Cerebellar nuclear complex (tissue), 1 donor: ENCODE results near the gene COG5.

Source experiments
- DNase-seq, 2 experiments: peaks; one replicate each; lab custom pipeline; 2025; lab: John Stamatoyannopoulos, UW

The COG5 gene

DNA sequence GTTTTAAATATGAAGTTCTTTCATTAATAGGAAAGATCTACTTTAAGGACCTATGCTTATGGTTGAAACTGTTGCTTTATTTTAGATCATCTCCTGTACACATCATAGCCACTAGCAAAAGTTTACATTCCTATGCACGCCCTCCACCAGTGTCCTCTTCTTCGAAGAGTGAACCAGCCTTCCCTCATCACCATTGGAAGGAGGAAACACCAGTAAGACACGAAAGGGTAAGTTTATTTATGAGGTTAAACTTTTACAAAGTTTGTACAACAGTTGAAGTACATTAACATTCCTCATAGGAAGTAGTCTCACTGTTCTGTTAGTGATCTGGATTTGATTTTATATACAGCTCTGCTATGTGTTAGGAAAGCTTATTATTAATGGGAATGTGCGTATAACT is 378.0 kb downstream of the COG5 start:
- DNase-seq, result no peak

DNA sequence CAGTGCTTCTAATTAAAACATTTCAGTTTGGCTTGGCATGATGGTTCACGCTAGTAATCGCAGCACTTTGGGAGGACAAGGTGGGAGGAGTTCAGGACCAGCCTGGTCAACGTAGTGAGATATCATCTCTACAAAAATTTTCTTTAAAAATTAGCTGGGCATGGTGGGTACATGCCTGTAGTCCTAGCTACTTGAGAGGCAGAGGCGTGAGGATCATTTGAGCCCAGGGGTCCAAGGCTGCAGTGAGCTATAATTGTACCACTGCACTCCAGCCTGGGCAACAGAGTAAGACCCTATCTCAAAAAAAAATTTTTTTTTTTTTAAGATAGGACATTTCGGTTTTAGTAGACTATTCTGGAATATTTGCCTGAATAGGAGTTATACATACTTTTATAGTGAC is 382.5 kb downstream of the COG5 start:
- no peak for DNase-seq

DNA sequence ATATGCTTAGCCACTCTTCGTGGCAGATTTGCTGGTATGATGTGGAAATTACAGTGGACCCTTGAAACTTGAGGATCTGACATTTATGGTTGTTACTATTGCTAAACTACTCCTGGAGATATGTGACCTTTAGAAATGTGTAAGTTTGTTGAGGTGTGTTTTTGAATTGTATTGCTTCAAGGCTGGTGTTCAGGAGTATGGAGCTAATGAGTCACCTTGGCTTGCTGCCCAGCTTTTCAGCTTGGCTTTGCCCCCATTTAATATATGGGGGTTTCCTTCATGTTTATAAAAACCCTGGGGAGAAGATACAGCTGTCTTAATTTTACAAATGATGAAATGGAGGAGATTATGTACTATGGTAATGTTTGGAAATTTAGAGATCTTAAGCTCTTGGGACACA is 383.3 kb downstream of the COG5 start:
- DNase-seq, result no peak

DNA sequence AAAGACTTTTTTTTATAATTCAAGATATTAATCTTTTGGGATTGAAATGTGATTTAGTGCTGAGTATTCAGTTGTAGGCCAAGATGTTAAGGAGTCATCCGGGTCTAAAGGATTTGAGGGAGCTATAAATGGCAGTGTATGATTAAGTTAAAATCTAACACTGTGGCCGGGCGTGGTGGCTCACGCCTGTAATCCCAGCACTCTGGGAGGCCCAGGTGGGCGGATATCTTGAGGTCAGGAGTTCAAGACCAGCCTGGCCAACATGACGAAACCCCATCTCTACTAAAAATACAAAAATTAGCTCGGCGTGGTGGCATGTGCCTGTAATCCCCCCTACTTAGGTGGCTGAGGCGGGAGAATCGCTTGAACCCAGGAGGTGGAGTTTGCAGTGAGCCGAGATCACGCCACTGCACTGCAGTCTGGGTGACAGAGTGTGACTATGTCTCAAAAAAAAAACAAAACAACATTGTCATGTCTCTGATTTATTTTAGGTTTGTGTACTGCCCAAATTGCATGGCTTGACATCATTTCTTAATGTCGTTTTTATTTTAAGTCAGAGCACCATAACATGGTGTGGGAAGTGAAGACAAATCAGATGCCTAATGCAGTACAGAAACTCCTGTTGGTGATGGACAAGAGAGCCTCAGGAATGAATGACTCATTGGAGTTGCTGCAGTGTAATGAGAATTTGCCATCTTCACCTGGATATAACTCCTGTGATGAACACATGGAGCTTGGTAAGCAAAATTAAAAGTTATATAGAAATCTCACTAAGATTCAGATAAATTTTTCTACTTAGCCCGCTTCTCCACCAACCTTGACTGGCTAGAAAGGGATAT is 384.2 kb downstream of the COG5 start:
- no peak for DNase-seq

DNA sequence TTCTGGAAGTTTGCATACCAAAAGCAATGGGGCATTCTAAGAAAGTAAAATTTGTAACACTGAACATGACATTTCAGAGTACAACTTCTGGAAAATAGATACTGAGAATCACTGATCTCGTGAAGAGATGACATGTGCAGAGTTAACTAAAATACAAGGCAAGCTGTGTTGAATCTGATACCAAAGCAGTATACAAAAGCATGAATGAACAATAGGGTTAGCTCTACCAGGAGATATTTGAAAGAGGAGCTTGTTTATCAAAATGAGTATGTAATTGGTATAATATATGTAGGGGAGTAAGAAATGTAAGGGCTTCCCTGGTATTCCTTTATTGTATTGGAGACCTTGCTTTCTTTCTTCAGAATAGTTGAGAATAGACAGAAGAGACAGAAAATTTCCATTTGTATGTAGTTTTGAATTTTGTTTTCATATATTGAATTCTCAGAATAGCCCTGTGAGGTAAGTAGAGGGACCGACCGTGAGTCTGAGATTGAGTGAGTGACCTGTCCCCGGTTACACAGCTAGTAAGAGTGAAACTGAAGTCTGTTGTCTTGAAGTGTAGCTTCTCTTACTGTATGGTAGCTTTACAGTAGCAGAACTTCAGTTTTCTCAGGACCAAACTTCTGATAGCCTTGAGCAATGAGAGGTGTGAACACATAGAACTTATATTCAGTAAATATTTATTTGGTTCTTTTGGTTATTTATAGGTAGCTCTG is 389.9 kb downstream of the COG5 start:
- no peak for DNase-seq

DNA sequence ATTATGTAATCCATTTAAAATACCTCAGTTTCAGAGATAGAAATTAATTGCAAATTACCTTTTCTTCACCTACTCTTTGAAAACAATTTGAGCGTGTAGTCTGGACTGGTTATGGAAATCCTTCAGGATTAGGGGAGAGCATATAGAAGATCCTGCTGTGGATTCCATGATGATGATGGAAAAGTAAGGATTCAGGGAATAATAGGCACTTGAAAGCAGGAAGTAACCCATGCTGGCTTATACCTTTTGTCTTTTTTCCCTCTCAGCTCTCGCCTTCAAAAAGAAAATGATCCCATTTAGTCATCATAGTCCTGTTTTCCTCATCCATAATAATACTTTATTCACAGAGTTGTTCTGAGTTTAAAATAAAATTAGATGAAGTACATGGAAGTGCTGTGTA is 390.5 kb downstream of the COG5 start:
- DNase-seq, result no peak

DNA sequence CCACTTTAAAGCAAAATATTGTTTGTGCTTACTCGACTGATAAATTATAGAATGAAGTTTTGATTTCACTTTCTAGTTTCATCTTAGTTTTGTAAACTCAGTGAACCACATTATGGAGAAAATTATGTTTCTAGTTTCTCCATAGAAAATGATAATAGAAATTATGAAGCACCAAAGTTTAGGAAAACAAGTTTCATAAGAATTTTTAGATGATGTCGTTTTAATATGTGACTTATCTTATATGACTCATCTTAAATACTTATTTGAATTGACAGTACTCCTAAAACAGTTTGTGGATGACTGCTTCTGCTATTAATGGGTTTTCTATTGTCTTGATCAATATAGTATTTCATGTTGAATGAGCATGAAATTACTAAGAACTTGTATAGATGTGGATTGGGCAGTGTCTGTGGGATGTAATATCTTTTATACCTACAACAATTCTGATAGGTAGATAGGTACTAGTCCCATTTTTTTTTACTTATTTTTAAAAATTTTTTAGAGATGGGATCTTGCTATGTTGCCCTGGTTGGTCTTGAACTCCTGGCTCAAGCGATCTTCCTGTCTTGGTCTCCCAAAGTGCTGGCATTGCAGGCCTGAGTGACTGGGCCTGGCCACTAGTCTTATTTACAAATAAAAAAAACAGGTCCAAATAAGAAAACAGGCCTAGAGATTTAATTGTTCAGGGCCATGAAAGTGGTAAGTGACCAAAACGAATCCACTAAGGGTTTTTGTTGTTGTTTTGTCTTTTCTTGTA is 391.3 kb downstream of the COG5 start:
- DNase-seq, result no peak

DNA sequence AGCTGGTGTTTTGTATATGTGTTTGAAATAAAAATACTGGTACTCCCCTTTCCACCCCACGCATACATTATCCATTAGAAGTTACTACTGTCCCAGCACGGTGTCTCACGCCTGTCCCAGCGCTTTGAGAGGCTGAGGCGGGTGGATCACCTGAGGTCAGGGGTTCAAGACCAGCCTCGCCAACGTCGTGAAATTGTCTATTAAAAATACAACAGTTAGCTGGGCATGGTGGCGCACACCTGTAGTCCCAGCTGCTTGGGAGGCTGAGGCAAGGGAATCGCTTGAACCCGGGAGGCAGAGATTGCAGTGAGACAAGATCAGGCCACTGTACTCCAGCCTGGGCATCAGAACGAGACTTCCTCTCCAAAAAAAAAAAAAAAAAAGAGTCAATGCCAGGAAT is 392.2 kb downstream of the COG5 start:
- DNase-seq, result no peak

DNA sequence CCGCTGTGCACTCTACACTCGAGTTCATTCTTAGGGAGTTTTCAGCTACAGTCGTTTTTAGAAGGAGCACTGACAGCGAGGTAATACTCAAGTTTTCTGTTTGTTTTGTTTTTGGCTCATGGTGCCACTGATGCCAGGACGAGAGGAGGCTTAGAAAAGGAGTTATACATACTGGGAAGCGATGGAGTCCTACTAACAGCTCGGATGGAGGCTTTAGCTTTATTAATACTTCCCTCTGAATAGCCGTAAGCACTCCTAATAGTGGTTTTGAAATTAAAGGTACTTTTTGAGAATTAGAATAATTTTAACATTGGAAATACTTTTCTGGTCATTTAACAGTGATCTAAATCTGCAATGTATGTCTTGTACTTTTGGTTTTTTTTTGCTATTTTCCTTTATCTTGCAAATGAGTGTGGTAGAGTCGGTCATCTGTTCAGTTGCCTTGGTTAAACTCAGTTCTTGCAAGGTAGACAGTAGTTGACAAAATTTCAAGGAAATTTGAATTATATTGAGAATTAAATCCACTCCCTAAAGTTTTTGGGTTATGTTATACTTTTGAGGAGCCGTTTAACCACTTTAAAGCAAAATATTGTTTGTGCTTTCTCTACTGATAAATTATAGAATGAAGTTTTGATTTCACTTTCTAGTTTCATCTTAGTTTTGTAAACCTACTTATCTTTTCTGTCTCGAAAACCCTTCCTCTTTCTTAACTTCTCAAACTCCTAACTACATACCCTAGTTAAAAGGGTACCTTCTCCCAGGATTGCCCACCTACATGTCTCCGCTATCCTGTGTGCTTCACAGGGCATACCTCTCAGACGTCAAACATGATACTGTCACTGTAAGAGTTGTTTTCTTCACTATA is 393.4 kb downstream of the COG5 start:
- no peak for DNase-seq

DNA sequence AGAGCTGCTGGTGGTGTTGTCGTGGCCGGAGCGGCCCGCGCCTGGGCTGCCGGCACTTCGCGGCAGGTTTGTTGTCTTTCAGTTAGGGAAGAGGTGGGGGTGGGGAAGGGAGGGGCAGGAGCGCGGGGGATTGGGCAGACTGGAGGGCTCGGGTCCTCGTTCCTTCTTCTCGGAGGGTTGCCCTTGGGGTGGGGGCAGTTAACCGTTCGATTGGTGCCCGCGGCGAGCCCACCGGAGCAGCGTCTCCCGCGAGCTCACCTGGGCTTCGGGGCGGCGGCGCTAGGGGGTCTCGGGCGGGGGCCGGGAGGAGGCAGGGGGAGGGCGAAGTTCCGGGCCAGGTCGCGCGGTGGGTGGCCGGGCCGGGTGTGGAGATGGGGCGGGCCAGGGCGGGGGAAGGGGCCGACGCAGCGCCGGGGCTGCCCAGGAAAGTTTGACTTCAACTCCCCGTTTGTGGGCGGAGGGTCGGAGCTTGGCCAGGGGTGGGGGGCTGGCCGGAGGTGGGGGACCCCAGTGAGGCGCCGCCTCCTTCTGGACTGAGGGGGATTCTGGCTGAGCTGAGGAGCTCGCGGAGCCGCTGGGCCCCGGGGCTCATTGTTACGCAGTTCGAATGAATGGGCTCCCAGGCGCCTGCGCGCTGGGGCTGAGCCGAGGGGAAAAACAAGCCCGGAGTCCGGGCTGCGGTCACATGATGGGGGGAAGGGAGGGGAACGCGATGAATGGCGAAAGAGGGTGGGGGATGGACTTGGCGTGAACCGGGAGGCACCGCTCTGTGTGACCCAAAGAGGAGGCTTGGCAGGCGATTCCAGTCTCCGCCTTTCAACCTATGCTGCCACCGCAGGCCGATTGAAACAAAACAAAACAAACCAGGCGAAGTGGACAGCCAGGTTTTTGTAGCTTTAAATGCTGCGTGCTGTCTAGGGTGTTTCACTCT is 394.3 kb downstream of the COG5 start:
- DNase-seq, result peak; percentile 89 to 93

DNA sequence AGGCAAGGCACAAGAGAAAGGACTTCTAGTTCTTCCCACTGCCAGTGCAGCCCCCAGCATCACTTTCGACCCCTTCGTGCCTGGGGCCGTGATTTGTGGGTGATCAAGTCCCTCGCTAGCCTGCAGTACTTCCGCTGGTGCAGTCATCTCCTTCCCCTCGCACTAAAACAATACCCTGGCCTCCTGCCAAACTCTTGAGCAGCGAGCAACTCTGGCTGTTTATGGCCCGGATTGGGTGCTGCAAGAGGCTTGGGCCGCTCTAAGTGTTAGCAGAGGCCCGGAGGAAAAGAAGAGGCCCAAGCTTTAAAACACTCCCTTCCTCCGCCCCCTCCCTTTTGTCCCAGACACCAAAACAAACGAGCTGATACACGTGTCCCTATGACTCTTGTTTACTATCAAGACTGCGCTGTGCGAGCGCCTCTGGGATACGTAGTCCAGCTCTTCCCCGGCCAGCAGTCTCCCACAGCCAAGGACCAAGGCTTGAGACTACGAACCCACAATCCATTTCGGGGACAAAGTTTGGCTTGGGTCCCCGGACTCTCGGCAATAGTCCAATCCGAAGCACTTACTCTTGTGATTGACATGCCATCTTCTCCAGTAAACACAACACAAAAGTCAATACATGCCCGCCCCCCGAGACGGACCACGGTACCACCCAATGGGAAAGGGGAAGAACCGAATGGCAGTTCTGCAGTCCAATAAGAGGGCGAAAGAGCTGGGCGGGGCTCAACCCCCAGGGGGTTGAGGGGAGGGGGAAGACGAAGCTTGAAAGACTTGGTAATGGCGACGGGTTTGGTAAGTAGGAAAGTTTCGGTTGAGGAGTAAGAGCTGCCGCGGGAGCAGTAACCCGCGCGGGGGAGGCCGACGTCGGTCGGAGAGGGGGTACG is 395.2 kb downstream of the COG5 start, which contains the start of gene HBP1:
Gene HBP1, plus strand, starts transcription at position 771 of the 887 bp plus-strand sequence. CDS start 10,891 bp downstream, outside the sequence.
- peak; percentile 99 to 100 for DNase-seq

DNA sequence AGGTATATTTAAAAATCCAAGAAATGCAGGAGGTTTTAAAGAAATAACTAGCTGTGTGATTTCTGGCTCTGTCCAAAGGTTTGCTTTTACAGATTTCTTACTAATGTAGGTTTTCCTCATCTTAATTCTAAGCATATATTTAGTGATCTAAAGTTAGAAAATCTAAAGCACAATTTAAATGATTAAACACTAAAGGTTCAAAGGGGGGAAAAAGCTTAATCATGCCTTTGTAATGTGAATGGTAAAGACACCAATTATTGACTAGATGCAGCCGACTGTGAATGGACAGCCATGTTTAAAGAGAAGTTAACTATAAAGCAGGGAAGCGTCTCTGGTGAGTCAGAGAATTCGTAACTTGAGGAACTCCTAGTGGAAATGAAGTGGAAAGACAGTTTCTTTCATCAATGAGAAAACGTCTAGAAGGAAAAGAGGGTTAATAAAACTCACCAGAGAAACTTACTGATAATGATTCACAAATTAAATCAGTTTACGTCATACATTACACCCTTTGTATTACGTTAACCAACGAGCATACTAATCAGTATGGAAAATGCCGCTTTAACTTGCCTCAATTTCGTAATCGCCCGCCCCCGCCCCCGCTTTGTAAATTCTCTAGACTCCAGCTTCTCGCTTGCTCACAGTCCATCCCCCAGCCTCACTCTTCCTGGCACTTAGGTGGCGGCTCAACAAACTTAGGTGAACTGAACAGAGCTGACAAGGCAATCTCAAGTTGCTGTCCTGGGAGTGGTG is 396.1 kb downstream of the COG5 start:
- no peak for DNase-seq

DNA sequence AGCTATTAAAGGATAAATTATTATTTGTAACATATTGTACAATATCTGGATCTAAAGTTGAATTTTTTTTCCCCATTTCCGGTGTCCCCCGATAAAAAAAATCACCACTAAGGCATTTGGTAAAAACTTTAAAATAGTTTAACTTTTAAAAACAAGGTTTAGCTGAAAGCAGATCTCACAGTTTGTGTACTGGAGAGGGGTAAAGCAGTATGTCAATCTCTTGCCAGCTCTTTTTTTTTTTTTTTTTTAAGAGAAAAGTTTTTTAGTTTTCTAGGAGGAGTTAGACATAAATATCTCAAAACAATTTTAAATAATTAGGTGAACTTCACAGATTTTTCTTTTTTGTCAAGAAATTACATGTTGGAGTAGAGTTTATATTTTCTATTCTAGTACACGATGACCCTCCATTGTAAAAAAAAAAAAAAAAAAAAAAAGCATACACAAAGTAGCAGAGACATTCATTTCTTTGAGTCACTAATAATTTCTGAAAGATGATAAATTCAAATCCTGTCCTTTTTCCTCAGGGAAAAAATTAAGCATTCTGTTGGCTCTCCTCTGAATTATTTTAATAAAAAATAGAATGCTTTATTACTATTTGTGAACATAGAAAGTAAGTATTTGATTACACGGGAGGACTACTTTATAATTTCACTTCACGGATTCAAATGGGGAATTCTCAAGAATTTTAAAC is 396.8 kb downstream of the COG5 start:
- DNase-seq, result no peak

DNA sequence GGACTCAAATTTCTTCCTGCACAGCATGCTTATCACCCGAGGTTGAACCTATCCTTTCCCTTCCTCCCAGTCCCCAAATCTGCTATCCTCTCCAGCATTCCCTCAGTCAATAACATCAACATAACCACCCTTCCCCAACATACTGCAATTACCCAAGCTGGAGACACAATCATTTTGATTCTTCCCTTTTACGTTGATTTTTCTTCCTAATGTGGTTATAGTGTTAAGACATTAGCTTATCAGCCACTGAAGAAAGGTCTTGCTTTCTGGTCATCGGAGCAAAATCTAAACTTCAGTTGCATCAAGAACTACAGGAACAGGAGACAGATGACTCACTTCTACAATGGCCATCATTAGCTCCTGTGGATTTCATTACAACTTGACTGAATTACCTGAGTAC is 398.4 kb downstream of the COG5 start:
- no peak for DNase-seq

DNA sequence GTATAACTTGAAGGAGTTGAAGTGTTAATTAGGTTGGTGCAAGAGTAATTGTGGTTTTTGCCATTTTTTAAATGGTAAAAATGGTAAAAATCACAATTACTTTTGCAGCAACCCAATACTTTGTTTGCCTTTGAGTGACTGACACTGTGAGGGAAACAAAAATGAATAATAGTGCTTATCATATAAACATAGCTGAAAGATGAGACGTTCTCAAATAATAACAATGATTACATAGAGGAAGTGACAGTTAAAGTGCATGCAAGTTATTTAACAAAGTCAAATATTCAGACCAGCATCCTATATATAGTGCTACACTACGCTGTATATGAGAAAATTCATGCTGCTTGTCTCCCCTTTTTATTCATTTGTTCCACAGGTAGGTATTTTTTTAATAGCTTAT is 399.6 kb downstream of the COG5 start:
- DNase-seq, result no peak

DNA sequence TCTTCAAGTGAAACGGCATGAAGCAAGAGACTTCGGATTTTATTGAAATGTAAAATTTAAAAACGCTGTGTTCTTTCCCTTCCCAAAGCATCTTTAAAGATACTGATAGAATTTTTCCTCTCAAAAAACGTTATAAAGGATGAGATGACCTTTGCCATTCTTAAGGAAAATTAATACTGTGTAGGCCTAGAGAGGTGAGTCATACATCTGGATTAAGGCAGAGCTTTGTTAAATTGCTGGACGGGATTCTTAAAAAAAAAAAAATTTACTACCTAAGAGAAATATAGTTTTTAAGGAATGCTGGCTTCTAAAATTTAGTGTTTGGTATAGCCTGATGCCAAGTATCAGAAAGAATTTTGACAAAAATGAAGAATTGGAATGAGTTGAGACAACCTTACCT is 401.2 kb downstream of the COG5 start:
- no peak for DNase-seq

DNA sequence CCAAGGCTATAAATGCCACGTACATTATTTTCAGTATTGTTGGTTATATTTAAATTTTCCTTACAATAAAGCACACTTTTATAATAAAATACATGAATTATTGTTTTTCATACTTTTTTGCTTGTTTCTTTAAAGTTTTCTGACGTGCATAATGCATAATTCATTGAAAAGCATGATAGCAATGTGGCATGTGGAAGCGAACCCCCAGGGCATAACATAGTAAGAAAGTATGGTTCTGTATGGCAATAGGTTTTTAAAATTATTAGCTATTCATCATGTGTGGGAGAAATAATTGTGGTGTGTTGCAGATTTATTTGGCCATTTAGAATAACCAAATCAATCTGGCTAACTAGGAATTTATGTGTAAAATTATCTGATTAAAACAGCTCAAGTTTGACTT is 402.3 kb downstream of the COG5 start:
- no peak for DNase-seq

DNA sequence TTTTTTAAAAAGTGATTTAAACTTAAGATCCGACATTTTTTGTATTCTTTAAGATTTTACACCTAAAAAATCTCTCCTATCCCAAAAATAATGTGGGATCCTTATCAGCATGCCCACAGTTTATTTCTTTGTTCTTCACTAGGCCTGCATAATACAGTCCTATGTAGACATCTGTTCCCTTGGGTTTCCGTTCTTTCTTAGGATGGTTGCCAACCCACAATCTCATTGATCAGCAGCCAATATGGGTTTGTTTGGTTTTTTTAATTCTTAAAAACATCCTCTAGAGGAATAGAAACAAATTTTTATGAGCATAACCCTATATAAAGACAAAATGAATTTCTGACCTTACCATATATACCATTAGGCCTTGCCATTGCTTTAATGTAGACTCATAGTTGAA is 403.3 kb downstream of the COG5 start:
- no peak for DNase-seq
